OCI-M2 (cell line): ENCODE data around the gene TYRP1.

ENCODE experiments used
- DNase-seq: peaks from one replicate; lab custom pipeline; 2025; ENCODE audit not compliant: unreplicated experiment; lab: John Stamatoyannopoulos, UW

TYRP1 gene

DNA sequence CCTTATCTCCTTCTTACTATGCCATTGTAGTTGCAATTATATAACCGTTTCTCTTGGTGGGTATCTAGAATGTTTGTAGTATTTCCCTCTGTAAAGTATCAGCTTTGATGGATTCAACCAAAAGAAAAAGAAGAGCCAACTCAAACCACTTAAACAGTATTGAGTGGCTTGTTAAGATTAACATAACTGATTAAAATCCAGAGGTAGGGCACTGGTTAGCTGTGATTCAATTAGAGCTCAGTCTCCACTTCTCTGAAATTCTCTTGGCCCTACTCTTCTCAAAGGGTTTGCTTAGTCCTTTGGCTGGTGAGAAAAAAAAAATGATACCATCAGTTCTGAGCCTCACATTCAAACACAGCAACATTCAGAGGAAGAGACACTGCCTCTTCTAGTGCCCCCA, 37.0 kb downstream of the TYRP1 start:
- no peak for DNase-seq

DNA sequence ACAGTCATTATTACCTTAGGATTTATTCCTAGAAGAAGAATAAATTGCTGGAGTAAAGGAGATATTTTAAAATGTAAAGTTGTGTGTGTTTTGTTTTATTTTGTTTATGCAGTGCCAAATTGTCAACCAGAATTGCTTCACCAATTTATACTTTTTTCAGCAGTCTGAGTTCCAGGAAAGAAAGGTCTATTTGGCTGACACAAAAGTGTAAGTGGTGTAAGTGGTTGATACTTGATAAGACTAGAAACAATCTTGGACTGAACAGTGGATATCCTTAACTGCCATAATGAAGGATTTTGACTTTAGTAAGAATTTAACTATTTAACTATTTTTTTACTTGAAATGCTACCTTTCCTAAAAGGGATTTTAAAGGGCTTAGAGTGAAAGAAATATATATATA, 37.7 kb downstream of the TYRP1 start:
- DNase-seq: no peak

DNA sequence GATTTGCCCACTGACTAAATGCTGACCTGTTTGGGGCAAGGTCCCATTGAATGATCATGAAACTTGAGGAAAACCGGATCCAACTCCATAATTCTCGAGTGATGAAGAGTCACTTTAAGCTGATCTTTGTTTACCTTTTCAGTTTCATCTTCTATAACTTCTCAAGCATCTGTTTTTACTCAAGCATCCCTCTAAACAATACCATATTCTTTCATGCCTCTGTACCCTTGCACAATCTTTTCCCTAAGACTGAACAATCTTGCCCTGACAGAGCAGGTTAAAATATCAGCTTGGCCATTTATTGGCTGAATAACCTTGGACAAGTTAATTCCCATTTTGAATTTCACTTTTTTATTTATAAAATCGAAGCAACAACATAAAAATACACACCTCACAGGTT, 39.8 kb downstream of the TYRP1 start:
- no peak for DNase-seq

DNA sequence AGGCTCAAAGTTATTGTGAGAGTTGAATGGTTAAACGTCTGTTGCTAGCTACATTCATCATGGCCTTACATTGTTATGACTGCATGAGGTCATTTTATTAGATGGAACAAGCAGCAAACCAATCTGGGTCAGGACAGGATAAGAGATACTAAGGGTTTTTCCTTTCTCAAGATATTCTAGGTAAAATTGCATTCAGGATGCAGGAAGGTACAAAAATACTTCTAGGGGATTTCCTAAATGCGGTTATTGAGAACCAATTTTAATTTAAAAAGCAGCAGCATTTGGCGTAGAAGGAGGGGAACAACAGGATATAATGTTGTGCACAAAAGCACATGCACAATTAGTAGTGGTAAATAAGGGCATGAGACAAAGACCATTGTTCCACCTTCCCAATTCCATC, 42.5 kb downstream of the TYRP1 start:
- no peak for DNase-seq

DNA sequence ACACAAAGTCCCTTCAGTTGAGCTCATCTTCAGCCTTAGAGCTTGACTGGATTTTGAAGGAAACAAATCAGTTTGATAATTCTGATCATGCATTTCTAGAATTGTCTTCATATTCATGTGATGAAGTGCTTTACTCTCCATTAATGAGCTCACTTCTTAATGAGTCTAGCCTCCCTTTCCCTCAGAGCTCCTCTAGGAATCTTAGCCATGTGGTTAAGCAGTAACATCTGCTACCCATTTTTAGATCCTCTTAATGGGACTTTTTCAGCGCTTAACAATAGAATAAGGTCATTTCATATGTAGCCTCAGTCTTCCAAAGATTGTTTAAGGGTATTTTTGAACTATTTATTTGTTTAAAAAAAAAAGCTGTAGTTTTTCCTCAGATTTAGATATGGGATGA, 44.7 kb downstream of the TYRP1 start:
- DNase-seq: no peak

DNA sequence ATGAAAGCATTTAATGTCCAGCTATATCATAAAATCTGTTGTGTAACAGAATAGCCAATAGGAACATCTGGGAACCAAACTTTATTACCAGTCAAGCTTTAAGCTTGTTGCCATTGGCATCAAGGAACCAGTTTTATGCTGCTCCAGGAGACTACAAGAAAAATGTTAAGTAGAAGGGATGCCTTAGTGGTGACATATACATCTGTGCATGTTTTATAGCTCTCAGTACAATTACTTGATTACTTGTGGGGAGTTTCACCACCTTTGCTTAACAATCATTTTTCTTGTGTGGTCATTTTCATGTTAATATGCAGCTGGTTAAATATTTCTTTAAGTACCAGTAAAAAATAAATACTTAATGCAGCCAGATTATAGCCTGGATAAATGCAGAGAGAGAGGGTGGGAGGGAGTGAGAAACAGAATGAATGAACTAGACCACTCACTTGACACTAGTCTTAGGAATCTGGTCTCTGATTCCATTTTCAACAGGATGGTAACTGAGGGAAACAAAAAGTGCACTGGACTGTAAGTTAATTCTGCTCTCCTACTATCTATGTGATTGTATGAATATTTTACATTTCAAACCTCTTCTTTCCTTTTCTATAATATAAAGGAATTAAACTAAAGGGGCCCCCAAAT, 45.9 kb downstream of the TYRP1 start:
- DNase-seq: no peak

DNA sequence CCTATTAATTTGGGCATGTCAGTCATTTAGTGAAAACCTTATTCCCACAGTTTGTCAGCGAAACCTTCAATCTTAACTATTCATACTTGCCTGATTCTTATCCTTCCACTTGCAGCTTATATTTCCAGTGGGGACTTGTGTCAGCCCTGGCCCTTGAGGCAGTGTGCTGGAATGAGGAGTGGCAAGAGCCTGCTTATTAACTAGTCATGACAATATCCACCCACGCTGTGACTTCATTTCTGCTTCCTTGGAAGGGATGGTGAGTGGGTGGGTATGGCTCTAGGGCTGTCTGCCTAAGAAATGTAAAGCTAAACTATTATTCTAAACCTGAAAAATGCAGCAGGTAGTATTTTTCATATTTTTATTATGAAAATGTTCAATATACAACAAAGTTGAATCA, 47.7 kb downstream of the TYRP1 start:
- no peak for DNase-seq

DNA sequence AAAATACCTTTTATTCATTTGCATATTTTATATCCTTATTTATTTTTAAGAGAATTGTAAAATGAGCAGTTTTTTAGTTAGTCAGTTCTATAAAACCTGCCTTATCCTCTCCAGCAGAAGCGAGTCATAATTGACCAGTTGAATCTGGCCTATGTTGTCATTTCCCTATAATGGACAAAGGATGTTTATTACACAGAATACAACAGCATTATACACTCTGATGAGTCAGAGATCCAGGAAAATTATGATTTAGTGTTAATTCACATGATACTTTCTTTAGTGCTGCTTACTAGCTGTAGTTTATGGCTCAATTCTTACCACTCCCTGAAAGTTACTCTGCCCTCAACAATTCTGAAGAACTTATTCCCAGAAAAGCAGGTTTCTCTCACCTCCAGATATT, 54.8 kb downstream of the TYRP1 start:
- no peak for DNase-seq

DNA sequence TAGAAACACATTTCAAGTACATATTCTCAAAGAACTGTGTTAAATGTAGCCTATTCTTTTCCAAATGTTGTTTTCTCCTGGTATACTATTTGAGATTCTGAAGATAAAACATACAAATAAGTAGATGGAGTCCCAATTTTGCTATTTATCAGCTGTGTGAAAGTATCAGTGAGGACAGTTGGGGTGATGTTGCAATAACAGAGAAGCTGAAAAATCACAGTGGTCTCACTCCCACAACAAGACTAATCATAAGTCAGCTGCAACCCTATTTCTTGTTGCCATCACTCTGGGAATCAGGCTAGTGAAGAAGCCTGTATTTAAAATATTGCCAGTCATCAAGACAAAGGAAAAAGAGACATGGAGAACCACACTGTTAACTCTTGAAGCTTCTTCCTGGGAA, 55.8 kb downstream of the TYRP1 start:
- no peak for DNase-seq

DNA sequence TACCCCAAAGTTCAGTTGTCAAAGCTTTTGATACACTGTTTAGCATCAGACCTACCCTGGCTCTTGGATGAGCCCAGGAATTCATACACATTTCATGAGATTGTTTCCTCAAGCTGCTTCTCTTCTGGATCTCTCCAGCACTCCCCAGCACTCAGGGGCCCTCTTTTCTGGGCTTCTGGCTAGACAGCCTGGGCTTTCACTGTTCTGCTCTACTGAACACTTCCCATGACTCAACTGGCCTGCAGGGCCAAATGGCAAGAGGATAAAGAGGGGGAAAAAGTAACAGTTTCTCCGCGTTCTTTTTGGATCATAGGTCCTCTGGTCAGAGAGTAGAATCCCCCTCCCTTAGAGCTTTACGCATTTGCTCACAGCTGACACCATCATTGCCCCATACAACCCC, 60.7 kb downstream of the TYRP1 start:
- DNase-seq: no peak

DNA sequence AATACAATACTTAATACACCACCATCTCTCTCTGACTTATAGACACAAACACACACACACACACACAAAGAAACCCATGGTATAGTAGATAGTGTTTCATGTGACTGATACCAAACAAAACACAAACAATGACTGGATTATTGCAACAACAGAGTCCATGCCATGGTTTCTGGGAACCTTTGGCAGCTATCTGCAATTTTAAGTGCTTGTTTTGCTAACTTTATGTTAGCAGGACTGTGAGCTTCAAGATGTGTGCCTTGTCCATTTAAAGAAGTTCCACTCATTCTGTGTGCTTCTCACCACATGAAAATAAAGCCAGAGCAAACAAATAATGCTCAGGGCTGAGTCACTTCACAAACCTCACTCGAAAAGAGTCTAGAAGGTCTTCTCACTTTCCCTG, 66.6 kb downstream of the TYRP1 start:
- no peak for DNase-seq
